ENCODE data around the gene ADCY7.

- TF ChIP-seq POLR2A (IDR thresholded peaks at IDR 0.05) = no peak
- TF ChIP-seq, protein P1, sequence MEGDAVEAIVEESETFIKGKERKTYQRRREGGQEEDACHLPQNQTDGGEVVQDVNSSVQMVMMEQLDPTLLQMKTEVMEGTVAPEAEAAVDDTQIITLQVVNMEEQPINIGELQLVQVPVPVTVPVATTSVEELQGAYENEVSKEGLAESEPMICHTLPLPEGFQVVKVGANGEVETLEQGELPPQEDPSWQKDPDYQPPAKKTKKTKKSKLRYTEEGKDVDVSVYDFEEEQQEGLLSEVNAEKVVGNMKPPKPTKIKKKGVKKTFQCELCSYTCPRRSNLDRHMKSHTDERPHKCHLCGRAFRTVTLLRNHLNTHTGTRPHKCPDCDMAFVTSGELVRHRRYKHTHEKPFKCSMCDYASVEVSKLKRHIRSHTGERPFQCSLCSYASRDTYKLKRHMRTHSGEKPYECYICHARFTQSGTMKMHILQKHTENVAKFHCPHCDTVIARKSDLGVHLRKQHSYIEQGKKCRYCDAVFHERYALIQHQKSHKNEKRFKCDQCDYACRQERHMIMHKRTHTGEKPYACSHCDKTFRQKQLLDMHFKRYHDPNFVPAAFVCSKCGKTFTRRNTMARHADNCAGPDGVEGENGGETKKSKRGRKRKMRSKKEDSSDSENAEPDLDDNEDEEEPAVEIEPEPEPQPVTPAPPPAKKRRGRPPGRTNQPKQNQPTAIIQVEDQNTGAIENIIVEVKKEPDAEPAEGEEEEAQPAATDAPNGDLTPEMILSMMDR (IDR thresholded peaks at IDR 0.05) = no peak
These were observed 1.3 kb downstream of the ADCY7 start for GRCh38 chr16:50267651-50268050.
